HG03439 (cell line): ENCODE measurements around the gene CCDC127.
A peak's percentile ranks its signal among the peaks of the same experiment; 100 is the strongest.
"Not testable (repeated sequence)": the region's sequence is repeated elsewhere in the genome, so short reads cannot be mapped to it uniquely, and the experiment has no call there.

Source experiments
- ATAC-seq: cut with Tn5 transposase; IDR thresholded peaks from one replicate; pipeline ENCODE4 v1.9.1; 2021; ENCODE audit warnings: mild to moderate bottlenecking, moderate library complexity; ENCODE audit not compliant: unreplicated experiment

CCDC127 gene

GRCh38 chr5:235527-235926 lies 17.6 kb upstream of the CCDC127 start:
- ATAC-seq: not testable (repeated sequence)

GRCh38 chr5:234450-234849 lies 16.5 kb upstream of the CCDC127 start:
- no peak for ATAC-seq

GRCh38 chr5:233426-233825 lies 15.5 kb upstream of the CCDC127 start:
- not testable (repeated sequence) for ATAC-seq

DNA sequence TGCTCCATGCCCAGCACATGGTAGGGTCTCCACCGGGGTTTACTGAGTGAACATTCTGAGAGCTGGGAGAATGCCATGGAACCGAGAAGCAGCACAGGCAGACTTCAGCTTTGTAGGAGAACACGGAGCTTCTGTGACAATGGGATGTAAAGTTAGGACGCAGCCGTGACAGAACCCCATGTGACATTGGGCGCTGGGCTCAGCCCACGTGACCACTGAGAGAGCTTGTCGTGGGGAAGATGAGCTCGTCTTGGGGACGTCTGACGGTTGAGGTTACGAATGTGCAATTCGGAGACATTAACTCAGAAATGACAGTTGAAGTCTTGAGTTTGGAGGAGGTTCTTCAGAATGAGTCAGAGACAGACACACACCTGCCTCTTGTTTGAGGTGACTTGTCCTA lies 13.7 kb upstream of the CCDC127 start:
- no peak for ATAC-seq

DNA sequence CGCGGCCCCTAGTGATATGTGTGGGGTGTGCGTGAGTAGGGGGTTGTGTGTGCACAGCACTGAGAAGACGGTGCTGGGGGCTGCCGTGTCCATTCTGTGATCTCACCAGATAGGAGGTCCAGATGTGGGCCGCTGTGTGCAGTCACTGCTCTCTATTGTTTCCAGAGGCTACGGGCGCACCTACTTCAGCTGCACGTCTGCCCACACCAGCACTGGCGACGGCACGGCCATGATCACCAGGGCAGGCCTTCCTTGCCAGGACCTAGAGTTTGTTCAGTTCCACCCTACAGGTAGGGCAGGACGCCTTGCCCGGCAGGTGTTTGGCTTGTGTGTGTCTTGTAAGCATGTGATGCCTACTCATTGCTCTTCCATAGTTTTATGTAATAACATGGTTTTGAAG lies 12.8 kb upstream of the CCDC127 start:
- no peak for ATAC-seq

DNA sequence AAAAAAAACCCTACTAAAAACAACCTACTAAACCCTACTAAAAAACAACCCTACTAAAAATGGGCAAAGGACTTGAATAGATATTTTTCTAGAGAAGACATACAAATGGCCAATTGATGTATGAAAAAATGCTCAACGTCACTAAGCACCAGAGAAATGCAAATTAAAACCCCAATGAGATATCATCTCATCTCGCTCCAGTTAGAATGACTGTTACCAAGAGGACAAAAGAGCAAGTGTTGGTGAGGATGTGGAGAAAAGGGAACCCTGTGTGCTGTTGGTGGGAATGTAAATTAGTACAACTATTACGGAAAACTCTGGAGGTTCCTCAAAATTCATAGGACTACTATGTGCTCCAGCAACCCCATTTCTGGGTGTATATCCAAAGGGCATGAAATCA lies 10.9 kb upstream of the CCDC127 start:
- no peak for ATAC-seq

DNA sequence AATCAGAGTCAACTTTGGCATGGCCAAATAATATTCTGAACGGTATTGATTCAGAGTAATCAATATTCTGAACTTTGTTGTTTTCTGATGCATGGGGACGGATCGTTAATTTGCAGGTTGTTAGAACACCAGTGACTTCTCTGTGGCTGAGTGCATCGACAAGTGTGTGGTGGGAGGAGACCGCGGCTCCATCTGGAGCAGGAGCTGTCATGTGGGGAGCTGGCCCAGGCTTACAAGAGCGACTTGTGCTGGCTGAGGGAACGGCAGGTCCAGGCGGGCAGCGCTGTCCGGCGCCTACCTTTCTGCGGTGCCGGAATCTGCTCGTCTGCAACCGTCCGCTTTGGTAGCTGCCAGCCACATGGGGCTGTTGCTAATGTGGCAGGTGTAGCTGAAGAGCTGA lies 9.4 kb upstream of the CCDC127 start:
- not testable (repeated sequence) for ATAC-seq

GRCh38 chr5:225334-225733 lies 7.4 kb upstream of the CCDC127 start:
- ATAC-seq: no peak

DNA sequence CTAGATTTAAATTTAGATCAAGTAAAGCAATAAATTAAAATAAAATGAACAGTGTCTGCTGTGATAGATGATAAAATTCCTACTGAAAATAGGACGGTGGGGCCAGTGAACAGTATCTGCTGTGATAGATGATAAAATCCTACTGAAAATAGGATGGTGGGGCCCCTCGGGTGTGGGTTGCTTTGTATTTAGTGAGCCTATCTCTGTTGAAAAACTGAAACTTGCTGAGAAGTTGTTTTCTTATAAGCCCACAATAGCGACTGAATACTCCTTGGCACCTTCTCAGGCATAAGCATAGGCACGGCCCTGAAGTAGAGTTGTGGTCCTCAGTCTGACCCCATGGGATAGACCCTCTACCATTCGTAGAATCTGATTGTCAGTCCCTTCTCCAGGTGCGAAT lies 5.8 kb upstream of the CCDC127 start:
- ATAC-seq: no peak

- ATAC-seq: not testable (repeated sequence)
Observed at GRCh38 chr5:222951-223715, 5.2 kb upstream of the CCDC127 start.

- ATAC-seq: no peak
Observed at GRCh38 chr5:219991-220390, 2.0 kb upstream of the CCDC127 start.

DNA sequence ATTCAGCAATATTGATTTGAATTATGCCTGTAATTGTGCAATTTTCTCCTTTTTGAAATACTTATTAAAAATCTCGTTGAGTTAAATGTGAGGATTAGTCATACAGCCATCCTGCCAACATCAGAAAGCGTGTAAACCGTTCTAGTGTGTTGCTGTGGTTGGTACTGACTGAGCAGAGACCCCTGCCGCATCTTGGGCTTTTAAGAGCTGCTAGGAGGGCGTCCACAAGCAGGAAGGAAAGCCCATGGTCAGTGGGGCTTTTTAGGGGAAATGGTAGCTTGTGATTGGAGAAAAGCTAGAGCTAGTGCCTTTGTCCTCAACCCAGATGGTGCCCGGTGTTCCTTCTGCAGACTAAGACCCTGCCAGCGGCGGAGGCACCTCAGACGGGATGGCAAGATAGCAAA lies 1.5 kb upstream of the CCDC127 start:
- ATAC-seq: no peak

DNA sequence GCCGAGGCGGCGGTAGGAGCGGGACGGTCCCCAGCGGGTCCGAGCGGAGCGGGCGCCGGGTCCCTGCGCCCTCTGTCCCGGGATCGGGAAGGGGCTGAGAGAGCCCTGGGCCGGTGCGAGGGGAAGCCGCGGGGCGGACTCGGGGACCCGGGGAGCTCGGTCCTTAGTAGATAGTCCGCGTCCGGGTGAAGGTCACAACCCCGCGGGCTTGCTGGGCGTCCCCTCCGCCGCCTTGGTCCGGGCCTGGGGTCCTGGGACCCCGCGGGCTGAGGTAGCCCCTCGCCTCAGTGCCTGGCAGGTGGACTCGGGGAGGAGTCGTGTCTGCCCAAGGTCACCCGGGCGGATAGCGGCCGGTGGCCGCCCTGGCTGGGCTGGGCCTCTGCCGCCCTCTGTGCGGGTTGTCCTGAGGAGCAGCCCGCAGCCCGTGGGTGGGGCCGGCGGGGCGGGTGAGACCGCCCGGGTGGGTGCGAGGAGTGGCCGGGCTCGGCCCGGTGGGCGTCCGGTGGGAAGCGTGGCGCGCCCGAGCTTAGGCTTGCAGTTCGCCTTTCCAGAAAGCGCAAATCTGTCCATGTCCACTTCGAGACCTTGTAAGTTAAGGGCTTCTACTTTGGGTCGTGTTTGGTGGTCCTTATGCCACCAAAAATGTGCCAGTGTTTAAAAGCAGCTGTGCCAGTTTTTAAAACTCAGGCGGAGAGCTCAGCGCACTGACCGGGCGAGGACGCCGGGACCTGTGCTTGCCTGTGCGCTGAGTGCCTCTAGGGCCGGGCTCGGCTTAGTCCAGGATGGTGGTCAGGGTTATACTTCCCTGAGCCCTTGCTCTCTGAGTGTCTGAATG lies 721 bp upstream of the CCDC127 start:
- ATAC-seq: peak; percentile 35

GRCh38 chr5:216076-216475 lies 1.9 kb downstream of the CCDC127 start:
- ATAC-seq: not testable (repeated sequence)

DNA sequence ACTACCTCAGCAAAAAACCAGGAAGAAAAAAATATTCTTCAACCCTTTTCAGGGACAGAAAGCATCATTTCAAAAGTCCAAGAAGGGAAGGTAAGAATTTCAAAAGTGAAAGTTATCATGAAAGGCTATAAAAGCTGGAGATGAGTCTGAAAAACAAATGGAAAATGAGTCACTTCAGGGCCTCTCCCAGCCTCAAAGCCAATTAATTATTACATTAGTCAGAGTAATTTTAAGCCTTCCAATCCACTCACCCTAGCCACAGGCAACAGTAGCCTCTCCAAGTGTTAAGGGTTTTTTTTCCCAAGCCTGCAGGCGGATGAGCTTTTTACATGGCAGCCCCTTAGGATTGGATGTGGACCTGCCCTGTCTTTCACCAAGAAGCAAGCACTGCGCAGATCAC lies 2.7 kb downstream of the CCDC127 start:
- ATAC-seq: not testable (repeated sequence)

- no peak for ATAC-seq
Observed at GRCh38 chr5:213803-214395, 4.1 kb downstream of the CCDC127 start.

- no peak for ATAC-seq
Observed at GRCh38 chr5:208449-209114, 9.4 kb downstream of the CCDC127 start.

GRCh38 chr5:207599-207998 lies 10.4 kb downstream of the CCDC127 start:
- no peak for ATAC-seq

DNA sequence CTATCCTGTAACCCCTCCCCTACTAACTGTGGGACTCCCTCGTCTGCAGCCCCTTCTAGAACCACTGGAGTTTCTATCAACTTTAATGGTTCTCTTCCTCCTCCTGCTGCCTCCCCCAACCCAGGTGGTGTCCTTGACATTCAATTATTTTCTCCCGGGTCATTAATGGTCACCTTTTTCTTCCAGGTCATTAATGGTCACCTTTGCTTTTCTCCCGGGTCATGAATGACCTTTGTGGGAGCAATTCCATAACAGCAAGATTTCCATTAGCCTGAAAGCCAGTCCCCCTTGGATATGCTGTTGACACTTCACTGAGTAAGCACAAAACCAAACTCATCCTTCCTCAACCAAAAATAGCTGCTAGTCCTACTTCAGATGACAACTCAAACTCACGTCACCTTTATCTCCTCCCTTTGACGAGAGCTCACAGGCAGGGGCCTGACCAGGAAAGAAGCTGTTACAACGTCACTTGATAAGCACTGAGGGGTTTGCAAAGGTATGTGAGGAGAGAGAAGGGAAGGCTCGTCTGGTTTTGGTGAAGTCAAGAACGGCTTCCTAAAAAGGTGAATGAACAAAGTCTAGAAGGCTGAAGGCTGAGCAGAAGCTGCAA lies 10.9 kb downstream of the CCDC127 start:
- no peak for ATAC-seq

GRCh38 chr5:206406-206805 lies 11.5 kb downstream of the CCDC127 start:
- ATAC-seq: no peak
